ENCODE measurements around the gene RAD50.

- no peak for TF ChIP-seq CTCF (IDR thresholded peaks at IDR 0.05; ENCODE audit: low read length)
- no peak for TF ChIP-seq EZH2phosphoT487 (IDR thresholded peaks at IDR 0.05; ENCODE audit: low read length)
Observed at GRCh38 chr5:132611965-132612364, 55.2 kb downstream of the RAD50 start.
